A549 (cell line): ENCODE measurements around the gene UNC13A.

Experiments
- CHD2 ChIP-seq: fragments of 150-350 bp; IDR thresholded peaks from 2 replicates; pipeline ENCODE4 v1.6.1; 2014; ENCODE audit warnings: low read length; ENCODE audit not compliant: partially characterized antibody
- EHMT2 ChIP-seq: fragments of 200-600 bp; sonication (generic); IDR thresholded peaks from 2 replicates; pipeline ENCODE4 v1.6.1; 2016; ENCODE audit warnings: antibody characterized with exemption, low read depth, mild to moderate bottlenecking, moderate library complexity
- EP300 ChIP-seq, 2 experiments: fragments of >200 bp; sonication (Bioruptor Twin); formaldehyde crosslinking; IDR thresholded peaks; 2 replicates in 1 of 2; 3 replicates in 1 of 2; pipeline ENCODE4 v1.6.1; 2016 to 2017
- MAZ ChIP-seq: fragments of 150-350 bp; IDR thresholded peaks from 2 replicates; pipeline ENCODE4 v1.6.1; 2014; ENCODE audit warnings: antibody characterized with exemption, low read depth, low read length, borderline replicate concordance
- POLR2A ChIP-seq: IDR thresholded peaks from 2 replicates; pipeline ENCODE4 v1.6.1; 2012; ENCODE audit warnings: mild to moderate bottlenecking, low read length
- POLR2AphosphoS2 ChIP-seq: conservative IDR thresholded peaks from 2 replicates; pipeline ENCODE4 v1.6.1; 2012; ENCODE audit warnings: low read length, improper control_type of control experiment, inconsistent platforms
- TF ChIP-seq, protein P1 (sequence below): fragments of >200 bp; sonication (Bioruptor Twin); formaldehyde crosslinking; IDR thresholded peaks from 3 replicates; pipeline ENCODE4 v1.5.1; 2016

DNA sequence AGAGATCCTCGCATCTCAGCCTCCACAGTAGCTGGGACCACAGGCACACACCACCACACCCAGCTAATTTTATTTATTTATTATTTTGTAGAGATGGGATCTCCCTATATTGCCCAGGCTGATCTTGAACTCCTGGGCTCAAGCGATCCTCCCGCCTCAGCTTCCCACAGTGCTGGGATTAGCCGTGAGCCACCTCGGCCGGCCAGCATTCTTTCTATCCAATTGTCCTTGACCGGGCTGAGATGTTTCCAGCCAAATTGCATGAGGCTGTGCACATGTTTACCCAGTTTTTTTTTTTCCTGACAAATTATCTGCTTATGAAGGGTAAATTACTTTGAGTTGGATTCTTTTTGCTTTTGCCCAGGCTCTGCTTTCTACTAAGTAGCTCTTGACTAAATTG lies 28.2 kb downstream of the UNC13A start:
- TF ChIP-seq MAZ (no peak), EHMT2 (no peak), CHD2 (no peak), POLR2A (no peak), POLR2AphosphoS2 (no peak), EP300 (IDR thresholded peaks at IDR 0.05) (no peak)
- TF ChIP-seq, protein P1, sequence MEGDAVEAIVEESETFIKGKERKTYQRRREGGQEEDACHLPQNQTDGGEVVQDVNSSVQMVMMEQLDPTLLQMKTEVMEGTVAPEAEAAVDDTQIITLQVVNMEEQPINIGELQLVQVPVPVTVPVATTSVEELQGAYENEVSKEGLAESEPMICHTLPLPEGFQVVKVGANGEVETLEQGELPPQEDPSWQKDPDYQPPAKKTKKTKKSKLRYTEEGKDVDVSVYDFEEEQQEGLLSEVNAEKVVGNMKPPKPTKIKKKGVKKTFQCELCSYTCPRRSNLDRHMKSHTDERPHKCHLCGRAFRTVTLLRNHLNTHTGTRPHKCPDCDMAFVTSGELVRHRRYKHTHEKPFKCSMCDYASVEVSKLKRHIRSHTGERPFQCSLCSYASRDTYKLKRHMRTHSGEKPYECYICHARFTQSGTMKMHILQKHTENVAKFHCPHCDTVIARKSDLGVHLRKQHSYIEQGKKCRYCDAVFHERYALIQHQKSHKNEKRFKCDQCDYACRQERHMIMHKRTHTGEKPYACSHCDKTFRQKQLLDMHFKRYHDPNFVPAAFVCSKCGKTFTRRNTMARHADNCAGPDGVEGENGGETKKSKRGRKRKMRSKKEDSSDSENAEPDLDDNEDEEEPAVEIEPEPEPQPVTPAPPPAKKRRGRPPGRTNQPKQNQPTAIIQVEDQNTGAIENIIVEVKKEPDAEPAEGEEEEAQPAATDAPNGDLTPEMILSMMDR: no peak
